ENCODE data around the gene C20orf204. TPM values are rescaled to one million over a fixed set of nuclear protein-coding genes. Genes with fewer than 3 reads are reported as not detected.

The C20orf204 gene
- total and polyA plus RNA-seq, 9 of the 15 experiments (the other 6 are each of a cell fraction or from before 2014, with no cell fraction given) = 0.11 to 1.1 (median 0.36) TPM; not detected in 2

GRCh38 chr20:64055396-64055892 is 19.5 kb downstream of the C20orf204 start:
- Histone ChIP-seq H3K4me3 (no peak overlapping the region), H3K9ac (ENCODE audit: insufficient read depth in 1 of 2, low read depth in 2 of 2, low read length in 2 of 2) (peak overlapping the region in 1 of 2 experiments; percentile 77; a peak in 3 of 4 replicates), H3K9me3 (replicated peaks; ENCODE audit: control insufficient read depth, insufficient read depth, low read depth, low read length) (no peaks in the 10 kb centered on the region), H2AFZ (ENCODE audit: low read depth, low read length) (no peak overlapping the region), H3K4me1 (replicated peaks in 1 of 2; ENCODE audit: control insufficient read depth in 2 of 2, insufficient read depth in 2 of 2, low read length in 2 of 2) (peaks cover 22 to 78% of the 10 kb centered on the region in 2 experiments), H3K79me2 (ENCODE audit: control insufficient read depth, insufficient read depth, low read length) (no peaks in the 10 kb centered on the region), H3K9me1 (ENCODE audit: control insufficient read depth, insufficient read depth, low read length) (no peaks in the 10 kb centered on the region), H3K36me3 (ENCODE audit: control insufficient read depth, insufficient read depth, low read length) (no peaks in the 10 kb centered on the region), H3K4me2 (ENCODE audit: insufficient read depth, low read length) (no peak overlapping the region), H3K27me3 (ENCODE audit: control insufficient read depth in 2 of 2, insufficient read depth in 2 of 2, low read length in 2 of 2) (no peaks in the 10 kb centered on the region), H3K27ac (ENCODE audit: extremely low read depth, low read depth, low read length) (peak overlapping the region; percentile 37; the same call in 1 of the 3 replicates), H4K20me1 (replicated peaks; ENCODE audit: control insufficient read depth, insufficient read depth, low read length) (no peaks in the 10 kb centered on the region)
- ChIA-PET POLR2A (interaction anchor here (1.5 kb wide), 1 partner anchor 17 kb away, joined by 7 read pairs; no protein-coding TSS in a partner anchor), CTCF (ENCODE audit: low intra/inter-chr PET ratio) (no interaction called here)
- TF ChIP-seq GABPA (tag; conservative IDR thresholded peaks at IDR 0.05; ENCODE audit: low read depth) (no peak), FOXJ3 (CRISPR knock-in tag; IDR thresholded peaks at IDR 0.05) (no peak), BRF1 (IDR thresholded peaks at IDR 0.05; ENCODE audit: borderline replicate concordance, extremely low read depth, insufficient read length) (no peak), RCOR1 (IDR thresholded peaks at IDR 0.05; ENCODE audit: borderline replicate concordance in 1 of 2, low read depth in 2 of 2, low read length in 2 of 2) (peak in 1 of 2 experiments; percentile 25; a peak in 1 of 4 replicates), BCOR (IDR thresholded peaks at IDR 0.05) (peak; percentile 83), KDM1A (IDR thresholded peaks at IDR 0.05) (peak; percentile 59 to 77), THRB (CRISPR knock-in tag; conservative IDR thresholded peaks at IDR 0.05) (no peak), ETV1 (tag; conservative IDR thresholded peaks at IDR 0.05; ENCODE audit: low read depth) (peak; percentile 70)
- FAIRE-seq (no peak), ATAC-seq (no peak), DNase-seq (ENCODE audit: extremely low read depth in 1 of 4, low spot score in 3 of 4) (no peak)
- BruUV-seq (replicated peaks) = no TSS peak
- 84% methylated on average over 6 of the region's 9 CpGs for WGBS (ENCODE audit: insufficient coverage, low coverage, missing lambda C conversion rate)
- intact Hi-C loops (cut with micrococcal nuclease) (loop anchor here (2.0 kb wide), 1 partner anchor 17 kb away; no protein-coding TSS in a partner anchor), in situ Hi-C loops (cut with MboI) (no loop called here)
